Measurements from ENCODE around the gene BHLHA15.

The BHLHA15 gene

DNA sequence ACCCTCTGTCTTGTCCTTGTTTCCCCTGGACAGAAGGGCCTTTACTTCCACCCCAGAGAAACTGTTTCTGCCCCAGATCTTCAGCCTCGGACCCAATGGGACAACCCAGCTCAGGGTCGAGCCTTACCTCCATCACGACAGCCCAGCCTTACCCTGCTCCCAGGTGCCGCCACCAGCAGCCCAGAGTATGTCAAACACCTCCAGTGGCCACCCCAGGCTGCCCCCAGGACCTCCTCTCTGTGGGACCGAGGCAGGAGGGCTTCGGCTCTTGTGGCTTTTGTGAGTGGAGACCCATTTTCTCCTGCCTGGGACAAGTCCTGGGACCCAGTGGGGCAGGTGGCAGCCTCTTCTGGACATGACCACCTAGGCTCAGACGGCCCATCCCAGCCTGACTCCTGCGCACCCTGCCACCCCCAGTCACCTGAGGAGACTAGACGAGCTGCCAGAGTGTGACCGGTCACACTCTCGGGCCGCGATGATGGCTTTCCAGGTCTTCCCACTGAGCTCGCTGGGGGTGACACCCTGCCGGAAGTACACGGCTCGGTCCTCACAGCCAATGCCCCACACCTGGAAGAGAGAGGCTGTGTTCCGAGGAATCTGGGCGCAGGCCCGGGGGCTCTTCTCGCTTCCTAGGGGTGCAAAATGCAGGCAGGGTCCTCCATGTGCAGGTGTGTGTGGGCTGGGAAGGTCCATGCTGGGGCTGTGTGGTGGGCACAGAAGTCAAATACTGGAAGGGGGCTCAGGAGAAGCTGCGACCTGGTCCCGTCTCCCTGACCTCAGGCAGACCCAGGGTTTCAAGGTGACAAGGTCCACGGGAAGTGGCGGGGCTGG lies 25.3 kb downstream of the BHLHA15 start:
- Histone ChIP-seq H3K4me1 (ENCODE audit: control insufficient read depth, insufficient read depth, low read length) (no peaks in the 10 kb centered on the region), H3K9me3 (ENCODE audit: control insufficient read depth, insufficient read depth, low read depth, low read length) (no peaks in the 10 kb centered on the region), H3K36me3 (ENCODE audit: control insufficient read depth in 2 of 2, insufficient read depth in 1 of 2, low read length in 2 of 2) (peaks cover 0 to 6% of the 10 kb centered on the region in 2 experiments; a peak in 2 of 3 replicates), H3K4me3 (ENCODE audit: low read depth, low read length) (no peak overlapping the region), H3K27ac (ENCODE audit: extremely low read depth, low read depth, low read length) (no peak overlapping the region)
- CTCF ChIA-PET: no interaction called here
- POLR2A ChIA-PET: no interaction called here
- TF ChIP-seq ZNF184 (tag by site-specific recombination; IDR thresholded peaks at IDR 0.05) (no peak), ZNF571 (tag by site-specific recombination; IDR thresholded peaks at IDR 0.05) (no peak), YY1 (tag by site-specific recombination; IDR thresholded peaks at IDR 0.05) (no peak), ZNF112 (tag by site-specific recombination; IDR thresholded peaks at IDR 0.05) (no peak), ZNF621 (tag by site-specific recombination; IDR thresholded peaks at IDR 0.05) (no peak), ZSCAN23 (tag by site-specific recombination; IDR thresholded peaks at IDR 0.05) (no peak), ZNF626 (tag by site-specific recombination; IDR thresholded peaks at IDR 0.05) (no peak), ZNF600 (tag by site-specific recombination; IDR thresholded peaks at IDR 0.05) (no peak), ZNF560 (tag by site-specific recombination; IDR thresholded peaks at IDR 0.05; ENCODE audit: borderline replicate concordance) (no peak), ZIC2 (tag by site-specific recombination; IDR thresholded peaks at IDR 0.05) (no peak), SCRT2 (tag by site-specific recombination; IDR thresholded peaks at IDR 0.05) (no peak)
- TF ChIP-seq, protein P1, sequence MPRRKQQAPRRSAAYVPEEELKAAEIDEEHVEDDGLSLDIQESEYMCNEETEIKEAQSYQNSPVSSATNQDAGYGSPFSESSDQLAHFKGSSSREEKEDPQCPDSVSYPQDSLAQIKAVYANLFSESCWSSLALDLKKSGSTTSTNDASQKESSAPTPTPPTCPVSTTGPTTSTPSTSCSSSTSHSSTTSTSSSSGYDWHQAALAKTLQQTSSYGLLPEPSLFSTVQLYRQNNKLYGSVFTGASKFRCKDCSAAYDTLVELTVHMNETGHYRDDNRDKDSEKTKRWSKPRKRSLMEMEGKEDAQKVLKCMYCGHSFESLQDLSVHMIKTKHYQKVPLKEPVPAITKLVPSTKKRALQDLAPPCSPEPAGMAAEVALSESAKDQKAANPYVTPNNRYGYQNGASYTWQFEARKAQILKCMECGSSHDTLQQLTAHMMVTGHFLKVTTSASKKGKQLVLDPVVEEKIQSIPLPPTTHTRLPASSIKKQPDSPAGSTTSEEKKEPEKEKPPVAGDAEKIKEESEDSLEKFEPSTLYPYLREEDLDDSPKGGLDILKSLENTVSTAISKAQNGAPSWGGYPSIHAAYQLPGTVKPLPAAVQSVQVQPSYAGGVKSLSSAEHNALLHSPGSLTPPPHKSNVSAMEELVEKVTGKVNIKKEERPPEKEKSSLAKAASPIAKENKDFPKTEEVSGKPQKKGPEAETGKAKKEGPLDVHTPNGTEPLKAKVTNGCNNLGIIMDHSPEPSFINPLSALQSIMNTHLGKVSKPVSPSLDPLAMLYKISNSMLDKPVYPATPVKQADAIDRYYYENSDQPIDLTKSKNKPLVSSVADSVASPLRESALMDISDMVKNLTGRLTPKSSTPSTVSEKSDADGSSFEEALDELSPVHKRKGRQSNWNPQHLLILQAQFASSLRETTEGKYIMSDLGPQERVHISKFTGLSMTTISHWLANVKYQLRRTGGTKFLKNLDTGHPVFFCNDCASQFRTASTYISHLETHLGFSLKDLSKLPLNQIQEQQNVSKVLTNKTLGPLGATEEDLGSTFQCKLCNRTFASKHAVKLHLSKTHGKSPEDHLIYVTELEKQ (tag by site-specific recombination; IDR thresholded peaks at IDR 0.05; ENCODE audit: borderline replicate concordance): no peak
- TF ChIP-seq, protein P2, sequence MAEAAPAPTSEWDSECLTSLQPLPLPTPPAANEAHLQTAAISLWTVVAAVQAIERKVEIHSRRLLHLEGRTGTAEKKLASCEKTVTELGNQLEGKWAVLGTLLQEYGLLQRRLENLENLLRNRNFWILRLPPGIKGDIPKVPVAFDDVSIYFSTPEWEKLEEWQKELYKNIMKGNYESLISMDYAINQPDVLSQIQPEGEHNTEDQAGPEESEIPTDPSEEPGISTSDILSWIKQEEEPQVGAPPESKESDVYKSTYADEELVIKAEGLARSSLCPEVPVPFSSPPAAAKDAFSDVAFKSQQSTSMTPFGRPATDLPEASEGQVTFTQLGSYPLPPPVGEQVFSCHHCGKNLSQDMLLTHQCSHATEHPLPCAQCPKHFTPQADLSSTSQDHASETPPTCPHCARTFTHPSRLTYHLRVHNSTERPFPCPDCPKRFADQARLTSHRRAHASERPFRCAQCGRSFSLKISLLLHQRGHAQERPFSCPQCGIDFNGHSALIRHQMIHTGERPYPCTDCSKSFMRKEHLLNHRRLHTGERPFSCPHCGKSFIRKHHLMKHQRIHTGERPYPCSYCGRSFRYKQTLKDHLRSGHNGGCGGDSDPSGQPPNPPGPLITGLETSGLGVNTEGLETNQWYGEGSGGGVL (tag by site-specific recombination; IDR thresholded peaks at IDR 0.05): no peak
- TF ChIP-seq, protein P3, sequence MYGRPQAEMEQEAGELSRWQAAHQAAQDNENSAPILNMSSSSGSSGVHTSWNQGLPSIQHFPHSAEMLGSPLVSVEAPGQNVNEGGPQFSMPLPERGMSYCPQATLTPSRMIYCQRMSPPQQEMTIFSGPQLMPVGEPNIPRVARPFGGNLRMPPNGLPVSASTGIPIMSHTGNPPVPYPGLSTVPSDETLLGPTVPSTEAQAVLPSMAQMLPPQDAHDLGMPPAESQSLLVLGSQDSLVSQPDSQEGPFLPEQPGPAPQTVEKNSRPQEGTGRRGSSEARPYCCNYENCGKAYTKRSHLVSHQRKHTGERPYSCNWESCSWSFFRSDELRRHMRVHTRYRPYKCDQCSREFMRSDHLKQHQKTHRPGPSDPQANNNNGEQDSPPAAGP (tag by site-specific recombination; IDR thresholded peaks at IDR 0.05): no peak
- TF ChIP-seq, protein P4, sequence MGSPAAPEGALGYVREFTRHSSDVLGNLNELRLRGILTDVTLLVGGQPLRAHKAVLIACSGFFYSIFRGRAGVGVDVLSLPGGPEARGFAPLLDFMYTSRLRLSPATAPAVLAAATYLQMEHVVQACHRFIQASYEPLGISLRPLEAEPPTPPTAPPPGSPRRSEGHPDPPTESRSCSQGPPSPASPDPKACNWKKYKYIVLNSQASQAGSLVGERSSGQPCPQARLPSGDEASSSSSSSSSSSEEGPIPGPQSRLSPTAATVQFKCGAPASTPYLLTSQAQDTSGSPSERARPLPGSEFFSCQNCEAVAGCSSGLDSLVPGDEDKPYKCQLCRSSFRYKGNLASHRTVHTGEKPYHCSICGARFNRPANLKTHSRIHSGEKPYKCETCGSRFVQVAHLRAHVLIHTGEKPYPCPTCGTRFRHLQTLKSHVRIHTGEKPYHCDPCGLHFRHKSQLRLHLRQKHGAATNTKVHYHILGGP (tag by site-specific recombination; IDR thresholded peaks at IDR 0.05): no peak

DNA sequence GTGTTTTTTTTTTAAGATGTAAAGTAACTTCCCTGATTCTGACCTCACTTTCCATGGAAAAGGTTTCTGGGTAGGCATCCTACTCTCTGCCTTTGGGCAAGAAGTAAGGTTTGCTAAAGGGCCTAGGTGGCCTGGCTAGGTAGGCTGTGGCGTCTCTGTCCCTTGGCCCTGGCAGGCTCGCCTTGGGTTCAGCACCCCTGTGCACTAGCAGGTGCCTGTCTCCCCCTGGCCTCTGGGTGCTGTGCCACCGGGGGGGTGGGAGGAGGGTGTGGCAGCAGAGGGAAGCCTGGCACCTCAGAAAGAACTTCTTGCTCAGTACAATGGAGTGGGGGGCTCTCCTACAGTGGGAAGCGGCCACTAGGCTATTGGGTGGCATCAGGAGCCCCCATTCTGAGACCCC lies 26.8 kb downstream of the BHLHA15 start:
- no peak overlapping the region for H3K4me3 ChIP-seq (ENCODE audit: low read depth, low read length)
- H3K27ac ChIP-seq (ENCODE audit: extremely low read depth, low read depth, low read length): no peak overlapping the region
- CTCF ChIA-PET: no interaction called here
- H3K36me3 ChIP-seq (ENCODE audit: control insufficient read depth in 2 of 2, insufficient read depth in 1 of 2, low read length in 2 of 2): peaks cover 0 to 6% of the 10 kb centered on the region in 2 experiments; a peak in 2 of 3 replicates
- no peak for TF ChIP-seq FEZF1 (tag by site-specific recombination; IDR thresholded peaks at IDR 0.05)
- no peak for TF ChIP-seq GFI1B (tag by site-specific recombination; IDR thresholded peaks at IDR 0.05)
- TF ChIP-seq ZEB2 (tag by site-specific recombination; IDR thresholded peaks at IDR 0.05): no peak
- no peak for TF ChIP-seq ZNF777 (tag by site-specific recombination; IDR thresholded peaks at IDR 0.05; ENCODE audit: borderline replicate concordance)
- TF ChIP-seq ZNF707 (tag by site-specific recombination; IDR thresholded peaks at IDR 0.05): no peak
- TF ChIP-seq ZNF175 (tag by site-specific recombination; IDR thresholded peaks at IDR 0.05): no peak
- no peak for TF ChIP-seq ZNF701 (tag by site-specific recombination; IDR thresholded peaks at IDR 0.05)
- TF ChIP-seq ZXDB (tag by site-specific recombination; IDR thresholded peaks at IDR 0.05): no peak
- no peak for TF ChIP-seq ZNF561 (tag by site-specific recombination; IDR thresholded peaks at IDR 0.05; ENCODE audit: borderline replicate concordance)
- TF ChIP-seq ZNF548 (tag by site-specific recombination; IDR thresholded peaks at IDR 0.05): no peak
- no peak for TF ChIP-seq IKZF3 (tag by site-specific recombination; IDR thresholded peaks at IDR 0.05)
- POLR2A ChIA-PET: no interaction called here
- H3K4me1 ChIP-seq (ENCODE audit: control insufficient read depth, insufficient read depth, low read length): no peaks in the 10 kb centered on the region
- no peaks in the 10 kb centered on the region for H3K9me3 ChIP-seq (ENCODE audit: control insufficient read depth, insufficient read depth, low read depth, low read length)

Measured in HEK293 (cell line).